Umbilical cord (tissue), 2 donors: Measurements from ENCODE around the gene FXYD6. TPM values are rescaled to one million over a fixed set of nuclear protein-coding genes. Genes with fewer than 3 reads are reported as not detected.

ENCODE experiments used
- DNase-seq: peaks from one replicate; pipeline ENCODE4 v3.0.0-alpha.2; 2015; ENCODE audit warnings: low spot score
- total RNA-seq: library from RNA; depleted of rRNA; stranded (reverse); fragments of >200 nt; gene quantifications from one replicate; pipeline ENCODE4 v1.2.3, GENCODE V29; 2014; ENCODE audit warnings: low replicate concordance; ENCODE audit not compliant: insufficient read depth

Gene FXYD6
- total RNA-seq, 1 donor from 2014 or later, result 48.2 TPM

DNA sequence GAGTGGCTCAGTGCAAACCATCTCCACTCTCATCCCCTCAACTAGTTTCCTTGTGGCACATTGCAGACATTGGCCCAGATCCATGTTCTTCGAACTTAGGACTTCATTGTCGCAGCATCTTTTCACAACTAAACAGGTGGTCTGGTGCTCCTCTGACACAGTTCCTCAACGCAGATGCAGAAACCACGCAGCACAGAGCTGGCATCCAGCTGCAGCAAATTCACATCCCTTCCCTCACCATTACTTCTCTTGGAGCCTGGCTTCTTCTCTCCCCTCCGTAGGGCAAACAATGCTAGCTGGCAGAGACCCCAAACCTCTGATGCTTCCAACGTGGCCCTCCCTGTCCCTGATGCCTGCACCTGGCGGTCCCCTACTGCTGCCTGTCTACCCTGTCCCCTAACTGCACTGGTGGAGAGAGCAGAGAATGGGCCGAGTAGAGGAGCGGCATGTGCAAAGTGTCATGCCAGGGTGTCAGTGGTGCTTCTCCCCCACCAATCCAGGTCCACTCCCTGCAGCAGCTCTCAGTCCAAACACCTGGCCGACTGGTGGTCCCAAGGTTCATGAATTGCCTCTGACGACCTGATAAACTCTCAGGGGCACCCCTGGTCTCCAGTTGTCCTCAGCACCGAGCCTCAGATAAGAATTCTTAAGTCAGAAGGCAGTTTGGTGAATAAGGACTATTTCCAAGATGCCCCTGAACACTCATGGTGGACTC is 34.6 kb upstream of the FXYD6 start:
- no peak for DNase-seq

DNA sequence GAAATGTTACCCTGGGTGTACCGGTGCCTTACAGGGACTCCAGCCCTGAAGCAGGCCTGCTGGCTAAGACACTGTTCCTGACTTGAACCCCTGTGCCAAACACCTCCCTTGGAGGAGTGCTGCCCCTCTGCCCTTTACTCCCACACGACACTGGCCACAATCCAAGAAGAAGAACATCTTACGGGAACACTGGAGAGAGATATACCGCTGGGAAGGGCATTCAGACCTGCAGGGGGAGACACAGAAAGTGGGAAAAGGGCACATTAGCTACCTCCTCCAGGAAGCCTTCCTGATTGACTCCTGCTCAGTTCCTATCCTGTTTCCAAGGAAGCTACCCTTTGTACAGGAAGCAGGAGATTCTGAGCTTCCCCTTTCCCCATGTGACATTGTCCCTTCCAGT is 34.1 kb upstream of the FXYD6 start:
- no peak for DNase-seq

DNA sequence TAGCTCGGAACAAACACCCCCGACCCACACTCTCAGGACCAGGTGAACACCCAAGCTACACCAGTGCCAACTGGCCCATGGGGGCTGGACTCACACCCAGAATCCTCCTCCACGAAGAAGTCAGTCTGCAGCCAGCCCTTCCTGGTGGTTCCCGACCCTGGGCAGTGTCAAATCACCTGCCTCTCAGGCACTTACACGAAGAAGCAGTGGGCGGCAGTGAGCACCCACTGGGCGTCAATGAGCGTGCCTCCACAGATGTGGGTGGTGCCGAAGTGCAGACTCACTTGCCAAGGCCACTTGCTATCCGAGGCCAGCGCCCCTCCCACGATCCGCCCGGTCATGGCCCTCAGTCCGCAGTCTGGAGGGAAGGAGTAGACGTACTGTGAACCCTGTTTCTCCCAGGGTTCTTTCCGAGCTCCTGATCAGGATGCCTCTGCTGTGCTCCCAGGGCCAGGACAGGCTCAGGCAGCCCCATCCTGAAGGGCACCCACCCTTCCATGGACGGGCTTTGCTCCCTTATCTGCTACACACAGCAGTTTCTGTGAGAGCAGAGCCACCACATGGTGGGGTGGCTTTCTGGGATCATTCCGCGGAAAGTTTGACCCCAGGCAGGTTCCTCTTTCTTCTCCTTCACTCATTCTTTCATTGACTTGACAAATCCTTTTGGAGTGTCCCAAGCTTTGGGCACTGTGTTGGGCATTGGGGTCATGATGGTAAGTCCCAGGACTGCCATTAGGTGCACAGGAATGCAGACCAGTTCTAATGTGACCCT is 33.3 kb upstream of the FXYD6 start:
- no peak for DNase-seq

DNA sequence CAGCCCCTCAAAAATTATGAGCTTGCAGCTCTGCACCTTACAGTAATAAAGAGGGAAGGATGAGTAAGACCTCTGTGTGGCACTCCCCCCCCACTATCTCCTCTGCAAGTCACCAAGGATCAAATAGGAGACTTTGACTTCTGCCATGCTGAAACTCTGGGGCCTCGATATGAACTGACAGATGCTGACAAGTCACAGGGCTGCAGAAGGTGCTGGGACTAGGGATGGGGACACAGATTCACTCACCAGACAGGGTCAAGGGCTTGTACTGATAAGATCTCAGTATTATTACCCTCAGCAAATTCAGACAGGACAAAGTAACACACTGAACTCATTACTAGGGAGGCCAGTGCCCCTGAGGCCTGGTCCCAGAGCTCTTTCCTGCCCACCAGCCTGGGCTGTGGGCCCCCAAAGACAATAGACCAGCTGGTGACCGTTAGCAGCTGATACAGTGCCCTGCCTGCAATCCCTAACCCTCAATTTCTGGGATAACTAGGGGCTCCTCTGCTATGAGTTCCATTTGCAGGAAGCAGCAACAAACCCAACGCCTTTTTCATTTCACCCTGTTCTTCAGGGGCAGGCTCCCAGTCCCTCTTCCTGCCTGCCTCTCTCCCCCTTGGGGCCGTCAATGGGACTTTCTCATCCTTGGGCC is 32.6 kb upstream of the FXYD6 start:
- DNase-seq, result no peak

DNA sequence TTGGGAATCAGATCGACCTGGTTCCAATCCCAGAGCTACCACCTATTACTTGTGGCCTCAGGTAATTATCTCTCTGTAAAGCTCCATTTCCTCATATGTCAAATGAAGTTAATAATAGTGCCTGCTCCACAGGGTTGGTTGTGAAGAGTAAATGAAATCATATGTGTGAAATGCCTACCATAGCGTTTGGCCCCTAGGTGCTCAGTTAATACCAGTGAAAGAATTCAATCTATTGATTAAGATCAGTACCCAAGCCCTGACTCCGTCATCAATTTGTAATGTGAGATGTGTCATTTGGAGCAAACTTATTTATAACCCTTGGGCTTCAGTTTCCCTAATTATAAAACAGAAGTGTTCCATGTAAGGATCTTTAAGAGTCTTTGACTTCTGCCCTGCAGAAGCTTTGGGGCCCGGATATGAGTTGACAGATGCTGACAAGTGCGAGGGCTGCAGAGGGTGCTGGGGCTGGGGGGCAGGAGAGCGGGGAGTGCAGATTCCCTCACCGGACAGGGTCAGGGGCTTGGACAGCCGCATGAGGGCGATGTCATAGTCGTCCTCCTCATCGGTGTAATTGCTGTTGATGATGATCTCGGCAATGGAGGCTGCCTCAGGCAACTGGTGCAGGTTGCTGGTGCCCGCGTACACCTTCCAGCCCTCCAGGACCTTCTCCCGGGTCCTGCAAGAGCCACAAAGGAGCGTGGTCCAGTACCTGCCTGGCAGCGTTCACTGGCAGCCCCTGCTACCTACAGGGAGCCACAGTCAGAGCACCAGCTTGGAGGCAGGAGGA is 31.8 kb upstream of the FXYD6 start:
- no peak for DNase-seq

DNA sequence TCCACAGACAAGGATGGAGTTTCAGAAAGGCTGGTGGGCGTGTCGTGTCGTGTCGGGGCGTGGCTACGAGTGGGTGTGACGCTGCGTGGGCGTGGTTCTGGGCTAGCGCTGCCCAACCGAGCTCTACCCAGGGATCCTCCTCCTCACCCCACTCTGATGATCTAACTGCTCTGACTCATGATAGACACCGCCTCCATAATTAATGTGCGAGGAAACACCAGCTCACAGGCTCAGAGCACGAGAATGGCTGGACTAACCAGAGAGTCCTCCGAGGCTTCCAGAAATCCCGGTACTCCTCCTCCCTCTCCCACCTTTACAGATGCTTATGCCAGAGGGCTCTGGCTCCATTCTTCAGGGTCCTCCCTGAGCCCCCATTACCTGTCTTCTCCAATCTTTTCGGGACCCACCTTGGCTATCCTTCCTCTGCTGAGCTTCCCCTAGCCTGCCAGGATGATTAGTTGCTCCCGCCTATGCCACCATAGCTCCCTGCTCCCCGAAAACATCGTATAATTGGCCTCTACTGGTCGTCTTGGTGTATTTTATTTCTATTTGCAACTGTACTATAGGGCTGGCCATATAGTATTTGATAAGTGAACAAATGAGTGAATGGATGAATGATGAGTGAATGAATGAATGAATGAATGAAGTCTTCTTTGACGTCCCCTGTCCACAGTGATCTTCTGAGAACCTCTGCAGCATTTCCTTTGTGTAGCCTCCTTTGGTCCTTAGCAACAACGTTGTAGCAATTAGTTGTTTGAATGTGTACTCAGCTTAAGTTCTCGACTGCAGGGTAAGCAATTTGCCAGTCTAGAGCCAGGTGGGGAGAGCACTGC is 31.0 kb upstream of the FXYD6 start:
- peak; percentile 97 for DNase-seq

DNA sequence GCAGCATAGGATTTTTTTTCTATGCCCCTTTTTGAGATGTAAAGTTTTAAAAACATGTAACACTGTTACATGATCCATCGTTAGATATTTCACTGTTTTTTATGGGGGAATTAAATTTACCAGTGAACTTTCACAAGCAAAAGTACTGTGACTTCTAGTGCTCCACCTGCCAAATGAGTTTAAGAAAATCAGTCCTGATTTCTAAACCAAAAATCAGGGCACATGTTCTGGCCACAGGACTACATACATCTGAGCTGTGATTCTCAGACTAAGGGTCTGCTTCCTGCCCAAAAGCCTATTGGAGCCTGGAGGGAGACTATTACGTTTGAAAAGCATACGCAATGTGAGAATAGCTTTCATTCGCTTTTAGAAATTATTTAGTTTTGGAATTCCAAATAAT is 30.3 kb upstream of the FXYD6 start:
- DNase-seq, result no peak

DNA sequence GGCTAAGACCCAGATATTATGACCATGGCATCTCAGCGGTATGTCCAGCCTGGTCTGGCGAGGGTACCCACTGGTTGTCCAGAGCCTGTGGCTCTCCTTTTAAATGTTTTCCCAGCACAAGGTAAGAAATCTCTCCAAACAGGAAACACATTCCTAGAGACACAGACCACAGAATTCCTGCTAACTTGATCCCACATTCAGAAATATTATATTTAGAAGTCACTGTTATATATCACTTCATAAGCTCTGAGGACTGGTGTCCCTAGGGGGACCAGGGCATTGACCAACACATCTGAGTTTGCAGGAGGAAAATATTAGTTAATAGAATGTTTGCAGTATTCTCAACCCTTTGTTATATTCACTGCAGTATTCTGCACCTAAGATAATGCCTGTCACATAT is 29.7 kb upstream of the FXYD6 start:
- DNase-seq, result no peak

DNA sequence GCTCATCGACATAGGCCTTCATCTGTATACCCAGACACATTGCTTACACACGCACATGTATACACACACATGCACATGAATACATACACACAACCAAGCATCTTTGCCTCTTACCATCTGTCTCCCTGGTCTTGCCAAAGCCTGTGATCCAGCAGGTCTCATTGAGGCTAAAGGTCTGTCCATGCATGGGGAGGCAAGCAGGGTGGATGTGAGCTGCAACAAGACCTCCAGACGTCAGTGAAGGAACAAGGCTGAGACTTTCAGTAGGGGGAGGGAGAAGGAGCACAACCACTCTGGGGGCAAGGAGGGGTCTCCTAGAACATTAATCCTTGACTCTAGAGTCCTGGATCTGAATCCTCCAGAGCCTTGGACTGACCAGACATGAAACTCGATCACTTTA is 29.1 kb upstream of the FXYD6 start:
- no peak for DNase-seq

DNA sequence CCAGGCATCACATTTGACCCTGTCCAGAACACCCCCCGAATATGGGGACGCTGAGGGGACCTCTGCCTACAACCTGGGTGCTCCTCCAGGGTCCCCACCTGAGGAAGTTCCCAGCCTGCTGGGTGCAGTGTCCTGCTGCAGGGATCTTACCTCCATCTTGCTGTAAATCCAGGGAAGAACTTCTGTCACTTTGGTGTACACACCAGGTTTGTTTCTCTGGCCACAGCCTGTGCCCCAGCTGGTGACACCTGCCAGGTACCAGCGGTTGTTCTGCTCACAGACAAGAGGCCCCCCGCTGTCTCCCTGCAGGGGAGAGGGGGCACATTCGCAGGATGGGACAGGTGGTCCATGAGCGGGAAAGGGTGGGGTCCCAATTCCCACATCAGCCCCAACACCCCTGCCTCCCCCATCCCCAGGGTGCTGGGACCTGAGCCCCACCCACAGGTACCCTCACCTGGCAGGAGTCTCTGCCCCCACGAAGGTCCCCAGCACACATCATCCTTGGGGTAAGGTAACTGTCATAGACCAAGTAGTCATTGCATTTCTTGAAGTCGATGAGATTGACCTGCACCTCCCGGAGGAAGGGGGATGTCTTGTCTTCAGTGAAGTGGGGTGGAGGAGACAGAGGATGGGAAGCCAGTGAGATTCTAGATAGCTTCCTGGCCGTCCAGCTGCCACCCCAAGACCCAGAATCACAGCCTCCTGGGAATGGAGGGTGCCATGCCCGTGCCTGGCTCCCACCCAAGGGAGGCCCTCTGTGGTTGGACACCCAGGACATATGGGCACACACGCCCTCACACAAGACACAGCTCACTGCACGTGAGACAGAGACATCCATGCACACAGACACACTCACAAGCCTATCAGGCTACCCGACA is 27.3 kb upstream of the FXYD6 start:
- no peak for DNase-seq

DNA sequence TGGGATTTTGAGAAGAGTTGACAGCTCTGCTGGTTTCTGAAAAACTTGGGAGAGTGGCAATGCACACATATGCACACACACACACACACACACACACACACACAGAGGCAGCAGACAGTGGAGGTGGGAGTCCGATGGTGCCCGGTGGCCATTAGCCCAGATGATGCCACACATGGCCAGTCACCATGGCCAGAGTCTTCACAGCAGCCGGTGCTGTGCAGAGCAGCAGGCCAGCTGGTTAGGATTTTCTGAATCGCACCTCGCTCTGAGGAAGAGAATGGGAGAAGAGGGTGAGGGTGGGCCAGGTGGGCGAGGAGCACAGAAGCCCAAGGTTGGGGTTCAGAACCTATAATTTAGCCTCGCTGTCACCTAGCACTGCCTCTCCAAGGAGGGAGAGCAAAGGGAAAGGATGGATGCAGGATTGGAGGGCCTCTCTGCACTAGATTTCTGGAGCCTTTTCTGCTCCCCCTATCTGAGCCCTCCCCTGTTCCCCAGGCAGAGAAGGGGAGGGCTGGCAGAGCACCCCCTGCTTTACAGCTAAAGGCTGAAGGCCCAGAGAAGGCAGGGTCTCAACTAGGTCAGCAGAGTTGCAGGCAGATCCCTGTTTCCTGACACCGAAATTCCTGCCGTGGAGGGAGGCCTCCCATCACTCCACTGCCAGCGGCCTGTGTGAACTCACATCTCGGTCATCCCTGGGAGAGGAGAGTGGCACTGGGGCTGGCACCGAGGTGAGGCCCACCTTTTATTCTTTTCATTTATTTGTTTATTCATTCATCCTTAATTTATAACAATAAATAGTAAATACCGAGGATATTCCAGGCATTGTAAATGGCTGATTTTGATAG is 25.8 kb upstream of the FXYD6 start:
- DNase-seq, result peak; percentile 66

DNA sequence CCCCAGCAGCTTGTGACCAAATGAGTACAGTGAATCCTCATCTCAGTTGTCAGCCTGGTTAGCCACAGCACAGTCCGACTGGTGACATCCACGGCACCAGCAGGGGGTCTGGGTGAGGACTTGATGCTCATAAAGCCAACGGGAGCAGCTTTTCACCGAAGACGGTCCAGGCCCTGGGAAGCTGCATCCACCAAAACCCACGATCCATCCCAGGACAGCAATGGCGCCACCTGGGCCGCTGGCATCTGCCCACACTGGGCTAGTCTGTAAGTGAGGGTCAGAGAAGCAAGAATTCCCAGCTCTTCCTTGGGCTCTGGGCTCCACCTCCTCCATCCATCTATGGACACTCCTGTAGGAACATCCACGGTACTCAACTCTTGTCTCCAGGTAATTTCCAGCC is 25.1 kb upstream of the FXYD6 start:
- no peak for DNase-seq

DNA sequence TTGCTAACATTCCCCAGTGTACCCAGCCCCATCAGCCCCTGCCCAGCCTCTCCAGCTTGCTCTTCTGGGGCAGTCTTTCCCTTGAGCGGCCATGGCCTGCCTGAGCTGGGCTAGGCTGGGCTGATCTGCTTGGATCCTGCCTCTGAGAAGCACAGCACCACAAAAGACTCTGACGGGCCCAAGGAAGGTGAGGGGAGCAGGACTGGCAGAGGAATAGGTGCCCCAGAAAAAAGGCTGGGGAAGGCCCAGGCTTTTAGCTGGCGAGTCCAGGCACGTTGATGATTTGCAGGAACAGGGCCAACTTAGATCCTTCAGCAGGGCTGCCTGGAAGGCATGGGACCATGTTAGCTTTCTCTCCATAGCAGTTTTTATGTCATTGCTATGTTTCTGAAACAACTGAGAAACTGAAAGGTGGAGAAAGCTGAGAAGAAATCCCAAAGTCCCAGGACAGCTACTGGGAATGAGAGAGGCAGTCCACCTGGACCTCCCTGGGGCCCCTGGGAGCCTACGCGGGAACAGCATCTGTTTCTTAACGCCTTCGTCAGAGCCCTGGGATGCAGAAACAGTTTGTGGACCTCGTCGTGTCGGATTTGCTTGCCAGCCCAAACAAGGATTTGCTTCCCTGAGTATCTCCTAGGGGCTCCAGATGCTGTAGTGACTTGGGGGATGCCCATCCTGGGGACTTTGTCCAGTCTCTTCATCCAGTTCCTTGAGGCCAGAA is 24.4 kb upstream of the FXYD6 start:
- no peak for DNase-seq

DNA sequence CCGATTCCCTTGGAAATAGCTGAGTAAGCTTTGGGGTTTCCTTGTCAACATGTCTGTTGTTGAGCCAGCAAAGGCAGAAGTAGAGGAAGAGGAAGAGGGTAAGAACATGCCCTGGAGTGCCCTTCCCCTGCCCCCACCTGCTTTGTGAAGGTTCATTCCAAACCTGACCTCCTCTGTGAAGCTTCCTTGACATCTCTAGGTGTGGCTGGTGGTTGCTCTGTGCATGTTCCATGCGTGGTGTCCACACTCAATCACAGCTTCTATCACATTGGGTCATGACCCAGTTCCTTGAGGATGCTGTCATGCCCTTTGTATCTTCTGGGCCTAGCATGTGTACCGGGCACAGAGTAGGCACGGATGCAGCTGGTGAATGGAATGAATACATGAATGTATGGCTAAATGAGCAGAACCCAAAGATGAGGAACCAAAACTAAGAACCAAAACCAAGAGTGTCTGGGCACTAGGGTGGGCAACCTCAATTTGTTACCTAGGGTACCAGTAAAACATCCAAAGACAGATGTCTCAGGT is 23.7 kb upstream of the FXYD6 start:
- DNase-seq, result no peak

DNA sequence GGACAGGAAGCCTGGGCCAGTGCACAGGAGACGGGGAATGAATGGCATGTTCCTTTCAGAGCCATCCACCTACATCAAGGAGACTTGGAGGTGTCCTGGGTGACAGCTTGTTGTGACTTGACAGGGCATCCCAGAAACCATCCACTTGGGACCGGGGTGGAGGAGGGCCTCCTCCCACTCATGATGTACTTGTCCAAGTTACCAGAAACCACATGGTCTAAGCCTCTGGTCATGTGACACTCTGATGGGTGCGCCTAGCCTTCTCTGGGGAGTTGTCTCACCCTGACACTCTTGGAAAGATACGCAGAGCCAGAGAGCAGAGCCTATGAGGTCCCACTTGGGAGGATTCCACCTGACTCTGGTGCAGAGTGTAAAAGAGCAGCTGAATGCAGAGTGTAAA is 21.6 kb upstream of the FXYD6 start:
- no peak for DNase-seq

DNA sequence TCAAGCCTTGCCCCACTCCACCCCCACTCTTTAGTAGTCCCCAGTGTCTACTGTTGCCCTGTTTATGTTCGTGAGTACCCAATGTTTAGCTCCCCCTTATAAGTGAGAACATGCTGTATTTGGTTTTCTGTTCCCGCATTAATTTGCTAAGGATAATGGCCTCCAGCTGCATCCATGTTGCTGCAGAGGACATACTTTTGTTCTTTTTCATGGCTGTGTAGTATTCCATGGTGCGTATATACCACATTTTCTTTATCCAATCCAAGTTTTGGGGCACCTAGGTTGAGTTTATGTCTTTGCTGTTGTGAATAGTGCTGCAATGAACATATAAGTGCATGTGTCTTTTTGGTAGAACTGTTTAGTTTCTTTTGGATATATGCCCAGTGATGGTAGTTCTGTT is 16.2 kb upstream of the FXYD6 start:
- DNase-seq, result no peak

DNA sequence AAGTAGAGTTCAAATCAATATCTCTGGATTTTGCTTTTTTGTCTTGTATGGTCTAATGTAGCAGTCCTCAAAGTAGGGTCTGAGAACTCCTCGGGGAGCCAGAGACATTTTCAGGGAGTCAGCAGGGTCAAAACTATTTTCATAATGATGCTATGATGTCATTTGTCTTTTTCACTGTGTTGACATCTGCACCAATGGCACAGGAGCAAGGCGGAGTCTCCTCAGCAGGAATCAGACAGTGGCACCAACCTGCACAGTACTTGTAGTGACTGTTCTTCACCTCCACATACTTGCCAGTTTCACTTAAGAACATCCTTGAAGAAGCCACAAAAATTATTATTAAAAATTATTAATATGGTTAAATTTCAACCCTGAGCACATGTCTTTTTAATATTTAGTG is 14.9 kb upstream of the FXYD6 start:
- DNase-seq, result no peak

DNA sequence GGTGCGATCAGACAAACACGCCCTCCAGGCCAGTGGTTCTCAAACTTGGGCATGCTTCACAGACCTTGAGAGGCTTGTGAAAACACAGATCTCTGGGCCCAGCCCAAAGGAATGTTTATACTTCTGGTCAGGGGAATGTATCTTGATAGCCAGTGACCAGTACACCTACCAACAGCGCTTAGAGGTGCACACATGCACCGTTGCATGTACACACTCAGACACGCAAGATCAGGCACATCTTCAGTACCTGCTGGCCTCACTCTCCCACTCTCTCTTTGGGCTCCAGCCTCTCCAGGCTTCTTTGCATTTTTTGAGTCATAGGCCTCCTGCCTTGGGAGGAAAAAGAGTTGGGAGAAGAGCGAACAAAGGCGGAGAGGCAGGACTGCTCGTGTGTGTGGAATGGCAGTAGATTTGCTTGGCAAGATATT is 11.7 kb upstream of the FXYD6 start:
- peak; percentile 74 for DNase-seq
